Hematopoietic multipotent progenitor cell treated with erythropoietin and hydrocortisone succinate and interleukin-3 and kit ligand, for 17 days (in vitro differentiated cells): ENCODE measurements around the gene PYGB.

Source experiments
- DNase-seq: peaks from one replicate; pipeline ENCODE4 v3.0.0-alpha.2; 2015; ENCODE audit warnings: low spot score

PYGB gene

GRCh38 chr20:25271486-25272222 is 23.8 kb downstream of the PYGB start:
- no peak for DNase-seq

- no peak for DNase-seq
Measured at GRCh38 chr20:25272223-25273000, 24.5 kb downstream of the PYGB start.

- DNase-seq = no peak
Measured at GRCh38 chr20:25273046-25273445, 25.2 kb downstream of the PYGB start.

GRCh38 chr20:25273541-25274358 is 25.9 kb downstream of the PYGB start:
- DNase-seq = no peak

- DNase-seq = no peak
Measured at GRCh38 chr20:25274481-25274880, 26.6 kb downstream of the PYGB start.

GRCh38 chr20:25274891-25275812 is 27.3 kb downstream of the PYGB start:
- DNase-seq = no peak

- no peak for DNase-seq
Measured at GRCh38 chr20:25275813-25276532, 28.1 kb downstream of the PYGB start.

GRCh38 chr20:25276533-25277050 is 28.7 kb downstream of the PYGB start:
- DNase-seq = no peak

- no peak for DNase-seq
Measured at GRCh38 chr20:25277051-25277801, 29.3 kb downstream of the PYGB start.

- DNase-seq = no peak
Measured at GRCh38 chr20:25277941-25278521, 30.1 kb downstream of the PYGB start.

- no peak for DNase-seq
Measured at GRCh38 chr20:25278636-25279361, 30.9 kb downstream of the PYGB start.

- DNase-seq = no peak
Measured at GRCh38 chr20:25279403-25279802, 31.5 kb downstream of the PYGB start.

GRCh38 chr20:25280051-25280573 is 32.2 kb downstream of the PYGB start:
- no peak for DNase-seq

- DNase-seq = no peak
Measured at GRCh38 chr20:25280574-25281535, 33.0 kb downstream of the PYGB start.

- no peak for DNase-seq
Measured at GRCh38 chr20:25281541-25281991, 33.7 kb downstream of the PYGB start.

GRCh38 chr20:25282034-25282781 is 34.3 kb downstream of the PYGB start:
- DNase-seq = no peak
